Stimulated activated effector memory CD8-positive, alpha-beta T cell treated with anti-CD3 and anti-CD28 coated beads, Interleukin-12 subunit alpha, Interleukin-12 subunit beta, amount 100 ng/mL, for 72 hours (primary cell): ENCODE measurements around the gene USP4.
"Not testable (repeated sequence)": the region's sequence is repeated elsewhere in the genome, so short reads cannot be mapped to it uniquely, and the experiment has no call there.

Experiments
- ATAC-seq: fragments of 150-1000 bp; cut with Tn5 transposase; 2 replicates; pipeline ENCODE4 v1.10.0; 2021
- DNase-seq, 2 donors: peaks; one replicate each; pipeline ENCODE4 v3.0.0; 2021 to 2022; ENCODE audit warnings: low spot score in 2 of 2
- H3K27ac Mint-ChIP-seq: one replicate; pipeline ENCODE4 v1.8.0; 2022; ENCODE audit warnings: mild to moderate bottlenecking, mixed read lengths
- H3K36me3 Mint-ChIP-seq: one replicate; pipeline ENCODE4 v1.8.0; 2022; ENCODE audit warnings: mild to moderate bottlenecking, mixed read lengths
- H3K4me1 Mint-ChIP-seq: one replicate; pipeline ENCODE4 v1.8.0; 2022; ENCODE audit warnings: mixed read lengths
- H3K4me3 Mint-ChIP-seq: one replicate; pipeline ENCODE4 v1.8.0; 2022; ENCODE audit warnings: mild to moderate bottlenecking, mixed read lengths
- H3K9me3 Mint-ChIP-seq: one replicate; pipeline ENCODE4 v1.8.0; 2022; ENCODE audit warnings: mixed read lengths

Gene USP4

DNA sequence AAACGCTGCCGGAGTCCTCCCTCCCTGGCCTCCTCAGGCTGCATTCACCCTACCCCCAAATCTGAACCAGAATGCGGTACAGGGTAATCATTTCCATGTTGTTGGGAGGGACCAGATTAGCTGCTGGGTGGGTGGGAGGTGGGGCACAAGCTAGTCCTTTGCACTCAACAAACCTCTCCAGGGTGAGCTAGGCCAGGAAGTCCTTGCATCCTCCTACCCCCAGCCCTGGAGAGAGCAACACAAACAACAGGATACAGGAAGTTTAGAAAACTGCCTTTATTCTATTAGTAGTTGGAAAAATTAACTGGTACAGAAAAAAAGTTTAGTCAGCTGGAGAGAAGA lies 19.0 kb upstream of the USP4 start:
- peak overlapping the region; percentile 93 for H3K4me3 Mint-ChIP-seq
- H3K9me3 Mint-ChIP-seq = no peaks in the 10 kb centered on the region
- peak overlapping the region; percentile 95 for H3K27ac Mint-ChIP-seq
- peaks cover 96% of the 10 kb centered on the region for H3K36me3 Mint-ChIP-seq
- H3K4me1 Mint-ChIP-seq = peaks cover 25% of the 10 kb centered on the region
- peak; percentile 45 for ATAC-seq
- no peak for DNase-seq

DNA sequence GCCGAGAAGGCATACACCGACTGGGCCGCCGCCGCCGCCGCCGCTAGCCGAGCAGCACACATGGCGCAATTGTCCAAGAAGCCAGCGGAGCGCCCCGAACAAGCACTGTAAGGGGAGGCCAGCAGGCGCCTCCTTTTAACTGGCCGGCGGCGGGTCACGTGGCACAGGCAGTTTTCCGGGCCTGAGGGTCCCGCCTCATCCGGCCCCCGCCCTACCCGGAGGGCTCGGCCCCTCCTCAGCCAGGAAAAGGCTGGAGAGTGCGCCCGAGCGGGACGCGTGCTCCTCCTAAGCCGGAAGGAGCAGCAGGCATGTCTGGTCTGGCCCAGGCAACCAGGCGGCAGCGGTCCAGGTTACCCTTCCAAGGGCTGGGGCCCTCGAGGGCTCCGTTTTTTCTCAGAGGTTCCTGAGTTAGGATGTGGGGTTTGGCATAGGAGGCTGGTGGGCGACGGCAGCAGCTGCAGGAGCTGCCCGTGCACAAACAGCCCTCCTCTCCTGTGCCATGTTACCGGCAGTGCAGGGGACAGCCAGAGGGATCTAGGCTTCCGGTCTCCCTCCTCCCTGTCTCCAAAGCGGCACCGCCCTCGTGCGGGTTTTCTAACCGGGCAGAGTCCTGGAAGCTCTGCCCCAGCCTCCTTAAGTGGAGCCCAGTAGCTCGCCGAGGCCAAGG lies 18.5 kb upstream of the USP4 start, which contains the start of gene GPX1:
Gene GPX1 (minus strand): TSS at position 137 of the 667 bp plus-strand sequence. CDS start 75 bp downstream, at position 62.
- peak; percentile 88 for ATAC-seq
- DNase-seq = peak; percentile 63 to 91
- Mint-ChIP-seq H3K4me3 (peak within 1 kb of the TSS; percentile 93), H3K36me3 (peaks cover 91% of the 10 kb centered on the region), H3K4me1 (peaks cover 25% of the 10 kb centered on the region), H3K27ac (peak within 1 kb of the TSS; percentile 95), H3K9me3 (no peaks in the 10 kb centered on the region)

- Mint-ChIP-seq H3K27ac (peak overlapping the region; percentile 95), H3K4me1 (peaks cover 30% of the 10 kb centered on the region), H3K4me3 (peak overlapping the region; percentile 93), H3K36me3 (peaks cover 83% of the 10 kb centered on the region)
- ATAC-seq (peak; percentile 64), DNase-seq (peak in 1 of 2 donors; percentile 73)
- H3K9me3 Mint-ChIP-seq = not testable (repeated sequence)
These were observed 17.8 kb upstream of the USP4 start for GRCh38 chr3:49357443-49358216.

DNA sequence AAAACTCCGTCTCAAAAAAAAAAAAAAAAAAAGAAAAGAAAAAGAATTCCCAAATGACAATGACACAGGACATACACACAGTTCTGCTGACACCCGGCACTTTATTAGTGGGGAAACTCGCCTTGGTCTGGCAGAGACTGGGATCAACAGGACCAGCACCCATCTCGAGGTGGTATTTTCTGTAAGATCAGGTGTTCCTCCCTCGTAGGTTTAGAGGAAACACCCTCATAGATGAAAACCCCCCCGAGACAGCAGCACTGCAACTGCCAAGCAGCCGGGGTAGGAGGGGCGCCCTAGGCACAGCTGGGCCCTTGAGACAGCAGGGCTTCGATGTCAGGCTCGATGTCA lies 17.2 kb upstream of the USP4 start:
- DNase-seq, H3K9me3 Mint-ChIP-seq: not testable (repeated sequence)
- peak; percentile 2 for ATAC-seq
- Mint-ChIP-seq H3K27ac (peak overlapping the region; percentile 95), H3K4me1 (peaks cover 31% of the 10 kb centered on the region), H3K4me3 (peak overlapping the region; percentile 93), H3K36me3 (peaks cover 78% of the 10 kb centered on the region)

DNA sequence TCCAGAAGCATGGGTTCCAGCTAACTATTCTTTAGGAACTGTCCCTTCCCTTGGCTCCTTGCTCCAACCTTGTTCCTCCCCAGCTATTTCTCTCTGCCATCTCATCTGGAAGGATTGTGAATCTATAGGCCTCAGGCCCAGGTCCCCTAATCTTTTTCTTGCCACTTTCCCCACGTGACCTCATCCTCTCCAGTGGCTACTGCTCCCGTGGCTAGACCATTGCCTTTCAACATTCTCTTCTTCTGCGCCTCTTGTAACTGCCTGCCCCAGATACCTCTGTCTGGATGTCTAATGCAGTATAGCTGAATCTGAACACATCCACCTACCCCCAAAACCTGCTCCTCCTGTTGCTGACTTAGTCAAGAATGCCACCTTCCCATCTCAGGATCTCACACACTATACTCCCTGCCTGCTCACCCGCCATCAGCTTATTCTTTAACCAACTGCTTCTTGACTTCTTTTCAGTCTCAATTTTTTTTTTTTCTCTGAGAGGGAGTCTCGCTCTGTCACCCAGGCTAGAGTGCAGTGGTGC lies 13.1 kb upstream of the USP4 start:
- no peak overlapping the region for H3K4me3 Mint-ChIP-seq
- H3K4me1 Mint-ChIP-seq = peaks cover 27% of the 10 kb centered on the region
- H3K9me3 Mint-ChIP-seq = no peaks in the 10 kb centered on the region
- DNase-seq (no peak), ATAC-seq (no peak)
- peak overlapping the region; percentile 9 for H3K27ac Mint-ChIP-seq
- peaks cover 39% of the 10 kb centered on the region for H3K36me3 Mint-ChIP-seq

- Mint-ChIP-seq H3K27ac (peak overlapping the region; percentile 9), H3K36me3 (peaks cover 34% of the 10 kb centered on the region), H3K4me1 (peaks cover 22% of the 10 kb centered on the region), H3K9me3 (no peaks in the 10 kb centered on the region), H3K4me3 (no peak overlapping the region)
- ATAC-seq (no peak), DNase-seq (no peak)
These were observed 12.4 kb upstream of the USP4 start for GRCh38 chr3:49352281-49352680.

DNA sequence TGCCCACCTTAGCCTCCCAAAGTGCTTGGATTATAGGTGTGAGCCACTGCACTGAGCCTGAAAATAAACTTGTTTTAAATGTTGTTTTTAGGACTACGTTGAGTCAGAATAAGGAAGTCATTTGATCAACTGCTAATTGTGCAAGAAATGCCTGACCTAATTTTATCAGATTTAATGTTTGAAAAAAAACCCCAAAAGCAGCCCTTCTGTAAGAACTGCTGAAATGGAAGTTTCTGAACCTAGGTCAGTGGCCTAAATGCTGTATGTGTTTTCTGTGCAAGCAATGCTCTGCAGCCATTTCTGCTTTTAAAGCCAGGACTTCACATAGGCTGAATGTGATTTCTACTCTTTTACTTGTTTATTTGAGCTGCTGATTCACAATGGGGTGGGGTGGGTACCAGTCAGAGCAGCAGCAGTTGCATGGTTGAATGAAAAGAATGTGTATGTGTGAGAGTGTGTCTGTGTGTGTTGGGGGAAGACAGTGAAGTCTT lies 11.7 kb upstream of the USP4 start:
- Mint-ChIP-seq H3K36me3 (peaks cover 26% of the 10 kb centered on the region), H3K27ac (peak overlapping the region; percentile 9), H3K9me3 (no peaks in the 10 kb centered on the region), H3K4me3 (no peak overlapping the region), H3K4me1 (peaks cover 18% of the 10 kb centered on the region)
- DNase-seq (no peak), ATAC-seq (no peak)

DNA sequence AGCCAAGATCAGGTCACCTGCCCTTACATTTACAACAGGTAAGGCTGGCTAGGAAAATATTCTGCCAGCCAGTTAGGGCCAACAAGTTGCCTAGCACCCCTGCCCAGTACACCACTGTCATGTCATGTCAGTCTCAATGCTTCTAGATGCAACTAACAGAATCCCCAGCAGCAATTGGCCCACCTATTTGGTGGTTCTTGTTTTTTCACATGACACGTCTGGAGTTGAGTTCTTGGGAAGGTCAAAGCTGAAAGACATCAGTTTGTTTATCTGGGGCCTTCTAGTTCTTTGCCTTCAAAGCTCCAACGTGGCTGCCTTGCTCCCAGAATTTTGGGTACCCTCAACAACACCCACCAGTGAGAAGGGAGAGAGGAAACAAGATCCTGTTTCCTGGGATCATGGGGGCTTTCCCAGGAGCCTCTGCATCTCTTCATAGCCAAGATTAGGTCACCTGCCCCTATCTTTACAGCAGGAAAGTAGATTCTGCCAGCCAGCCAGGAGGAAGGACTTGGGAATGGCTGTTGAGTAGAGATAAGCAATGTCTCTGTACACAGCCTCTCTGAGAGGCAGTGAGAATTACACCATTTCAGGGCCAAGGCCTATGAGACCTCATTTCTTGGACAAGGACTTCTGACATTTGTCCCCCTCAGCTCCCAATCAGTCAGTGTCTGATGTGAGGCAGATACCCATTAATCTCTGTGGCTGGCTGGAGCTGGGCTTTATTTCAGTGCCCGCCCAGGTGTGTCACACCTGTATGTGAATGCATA lies 9.7 kb upstream of the USP4 start:
- ATAC-seq = no peak
- Mint-ChIP-seq H3K4me1 (peaks cover 18% of the 10 kb centered on the region), H3K27ac (no peak overlapping the region), H3K36me3 (peaks cover 6% of the 10 kb centered on the region), H3K9me3 (no peaks in the 10 kb centered on the region), H3K4me3 (no peak overlapping the region)
- DNase-seq = no peak

DNA sequence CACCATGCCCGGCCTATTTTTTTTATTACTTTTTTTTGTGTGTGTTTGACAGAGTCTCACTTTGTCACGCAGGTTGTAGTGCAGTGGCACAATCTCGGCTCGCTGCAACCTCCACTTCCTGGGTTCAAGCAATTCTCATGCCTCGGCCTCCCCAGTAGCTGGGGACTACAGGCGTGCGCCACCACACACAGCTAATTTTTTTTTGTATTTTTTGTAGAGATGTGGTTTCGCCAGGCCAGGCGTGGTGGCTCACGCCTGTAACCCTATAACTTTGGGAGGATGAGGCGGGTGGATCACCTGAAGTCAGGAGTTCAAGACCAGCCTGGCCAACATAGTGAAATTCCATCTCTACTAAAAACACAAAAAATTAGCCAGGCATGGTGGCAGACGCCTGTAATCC lies 8.5 kb upstream of the USP4 start:
- H3K4me1 Mint-ChIP-seq = peaks cover 18% of the 10 kb centered on the region
- H3K36me3 Mint-ChIP-seq, H3K27ac Mint-ChIP-seq, DNase-seq, H3K4me3 Mint-ChIP-seq, H3K9me3 Mint-ChIP-seq, ATAC-seq: not testable (repeated sequence)

- no peaks in the 10 kb centered on the region for H3K9me3 Mint-ChIP-seq
- peaks cover 13% of the 10 kb centered on the region for H3K4me1 Mint-ChIP-seq
- no peak for DNase-seq
These were observed 7.0 kb upstream of the USP4 start for GRCh38 chr3:49346797-49347251.

DNA sequence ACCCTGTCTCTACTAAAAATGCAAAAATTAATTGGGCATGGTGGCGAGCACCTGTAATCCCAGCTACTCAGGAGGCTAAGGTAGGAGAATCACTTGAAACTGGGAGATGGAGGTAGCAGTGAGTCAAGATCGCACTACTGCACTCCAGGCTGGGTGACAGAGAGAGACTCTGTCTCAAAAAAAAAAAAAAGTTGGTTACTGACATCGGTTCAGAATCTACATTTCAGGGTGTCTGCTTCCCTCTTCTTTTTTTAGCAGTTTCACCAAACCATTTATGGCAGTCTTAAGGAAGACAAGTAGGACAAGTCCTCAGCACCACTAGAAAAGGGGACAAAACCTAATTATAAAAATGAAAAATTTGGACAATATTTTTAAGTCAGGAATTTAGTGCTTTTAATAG lies 3.3 kb upstream of the USP4 start:
- DNase-seq (no peak), ATAC-seq (no peak)
- peaks cover 34% of the 10 kb centered on the region for H3K4me1 Mint-ChIP-seq
- no peak overlapping the region for H3K27ac Mint-ChIP-seq
- peaks cover 24% of the 10 kb centered on the region for H3K36me3 Mint-ChIP-seq
- H3K9me3 Mint-ChIP-seq = no peaks in the 10 kb centered on the region
- no peak overlapping the region for H3K4me3 Mint-ChIP-seq

More at GRCh38 chr3:49346797-49347251, 7.0 kb upstream of the USP4 start:
- ATAC-seq = no peak
- no peak overlapping the region for H3K4me3 Mint-ChIP-seq
- no peaks in the 10 kb centered on the region for H3K36me3 Mint-ChIP-seq
- peak overlapping the region; percentile 46 for H3K27ac Mint-ChIP-seq

DNA sequence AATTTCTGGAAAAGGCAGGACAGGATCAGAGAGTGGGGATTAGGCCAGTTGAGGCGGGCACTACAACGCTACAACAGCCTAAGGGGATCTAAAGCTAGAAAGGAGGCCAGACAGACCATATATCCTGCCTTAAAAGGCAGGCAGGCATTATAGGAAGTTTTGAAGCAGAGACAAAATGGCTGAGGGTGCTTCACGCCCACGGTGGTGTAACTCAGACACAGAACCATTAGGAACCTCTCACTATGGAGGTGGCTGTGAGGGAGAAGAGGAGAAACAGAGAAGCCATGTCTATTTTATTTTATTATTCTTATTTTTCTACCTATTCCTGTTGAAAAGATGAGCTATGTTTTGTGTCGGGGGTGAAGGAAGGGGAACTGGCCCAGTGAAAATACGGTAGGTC lies 2.1 kb upstream of the USP4 start:
- Mint-ChIP-seq H3K4me3 (peak overlapping the region; percentile 97), H3K27ac (peak overlapping the region; percentile 97), H3K36me3 (peaks cover 32% of the 10 kb centered on the region), H3K4me1 (peaks cover 34% of the 10 kb centered on the region), H3K9me3 (no peaks in the 10 kb centered on the region)
- no peak for DNase-seq
- ATAC-seq = no peak

DNA sequence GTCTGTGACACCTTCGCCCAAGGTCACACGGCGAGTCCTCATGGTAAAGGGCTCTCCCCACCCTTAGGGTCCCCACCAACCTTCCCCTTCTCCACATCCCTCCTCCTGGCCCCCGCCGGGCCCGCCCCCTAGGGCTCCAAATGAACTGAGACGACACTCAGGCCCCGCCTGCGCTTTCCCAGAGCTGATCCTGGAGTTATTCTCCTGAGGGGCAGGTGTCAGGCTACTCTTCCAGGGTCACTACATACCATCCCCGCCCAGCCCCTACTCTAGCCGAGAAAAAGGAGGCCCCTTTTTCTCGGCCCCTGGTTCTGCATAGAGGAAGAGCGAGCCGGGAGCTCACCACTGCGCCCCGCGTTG lies 292 bp downstream of the USP4 start:
- Mint-ChIP-seq H3K9me3 (no peaks in the 10 kb centered on the region), H3K27ac (peak overlapping the region; percentile 97), H3K4me3 (peak overlapping the region; percentile 97), H3K36me3 (peaks cover 57% of the 10 kb centered on the region), H3K4me1 (peaks cover 33% of the 10 kb centered on the region)
- ATAC-seq (no peak), DNase-seq (peak in 1 of 2 donors; percentile 10)

GRCh38 chr3:49333916-49334633 lies 5.8 kb downstream of the USP4 start:
- H3K27ac Mint-ChIP-seq = peak overlapping the region; percentile 81
- H3K36me3 Mint-ChIP-seq = peaks cover 97% of the 10 kb centered on the region
- H3K4me3 Mint-ChIP-seq = no peak overlapping the region
- no peak for ATAC-seq
- no peak for DNase-seq
- H3K9me3 Mint-ChIP-seq = no peaks in the 10 kb centered on the region
- H3K4me1 Mint-ChIP-seq = peaks cover 18% of the 10 kb centered on the region
